MM.1S (cell line): ENCODE data around the gene HDHD5.

Experiments used
- DNase-seq: peaks from one replicate; pipeline ENCODE4 v3.0.0-alpha.2; 2015
- H2AFZ ChIP-seq: fragments of 300-600 bp; sonication (generic); 2 replicates; pipeline ENCODE4 v1.6.0; 2016; ENCODE audit warnings: antibody characterized with exemption, low read length
- H3F3A ChIP-seq: fragments of 300-600 bp; sonication (generic); 2 replicates; pipeline ENCODE4 v1.6.1; 2016; ENCODE audit warnings: mild to moderate bottlenecking, antibody characterized with exemption, low read length, moderate library complexity, mixed read lengths; ENCODE audit not compliant: insufficient read depth
- H3K27ac ChIP-seq: fragments of 300-600 bp; sonication (generic); 2 replicates; pipeline ENCODE4 v1.5.1; 2016; ENCODE audit warnings: mild to moderate bottlenecking, low read length
- H3K27me3 ChIP-seq: fragments of 300-600 bp; sonication (generic); replicated peaks from 2 replicates; pipeline ENCODE4 v1.6.0; 2016; ENCODE audit warnings: low read length; ENCODE audit not compliant: insufficient read depth
- H3K36me3 ChIP-seq: fragments of 300-600 bp; sonication (generic); replicated peaks from 2 replicates; pipeline ENCODE4 v1.6.1; 2016; ENCODE audit warnings: mild to moderate bottlenecking, low read length, mixed read lengths; ENCODE audit not compliant: insufficient read depth
- H3K4me1 ChIP-seq: fragments of 300-600 bp; sonication (generic); 2 replicates; pipeline ENCODE4 v1.6.1; 2016; ENCODE audit warnings: low read length, mixed read lengths
- H3K4me2 ChIP-seq: fragments of 300-600 bp; sonication (generic); 2 replicates; pipeline ENCODE4 v1.6.0; 2016; ENCODE audit warnings: low read depth, low read length
- H3K4me3 ChIP-seq: fragments of 300-600 bp; sonication (generic); 2 replicates; pipeline ENCODE4 v1.5.1; 2016; ENCODE audit warnings: low read length, mixed read lengths
- H3K79me2 ChIP-seq: fragments of 300-600 bp; sonication (generic); 2 replicates; pipeline ENCODE4 v1.6.1; 2016; ENCODE audit warnings: mixed run types, low read length, mixed read lengths
- H3K9ac ChIP-seq: fragments of 300-600 bp; sonication (generic); 2 replicates; pipeline ENCODE4 v1.6.1; 2016; ENCODE audit warnings: low read length, mixed read lengths
- H3K9me2 ChIP-seq: fragments of 300-600 bp; sonication (generic); replicated peaks from 2 replicates; pipeline ENCODE4 v1.6.1; 2016; ENCODE audit warnings: mild to moderate bottlenecking, low read length, mixed read lengths; ENCODE audit not compliant: insufficient read depth
- H3K9me3 ChIP-seq: fragments of 300-600 bp; sonication (generic); replicated peaks from 2 replicates; pipeline ENCODE4 v1.6.1; 2016; ENCODE audit warnings: mild to moderate bottlenecking, low read length, mixed read lengths; ENCODE audit not compliant: insufficient read depth
- H4K20me1 ChIP-seq: fragments of 300-600 bp; sonication (generic); 2 replicates; pipeline ENCODE4 v1.6.1; 2016; ENCODE audit warnings: mild to moderate bottlenecking, low read length, moderate library complexity, mixed read lengths; ENCODE audit not compliant: insufficient read depth
- EZH2 ChIP-seq: fragments of 300-600 bp; sonication (generic); optimal IDR thresholded peaks from 2 replicates; pipeline ENCODE3; 2017; ENCODE audit warnings: low read depth, mild to moderate bottlenecking, antibody characterized with exemption, low read length, mixed read lengths
- EZH2phosphoT487 ChIP-seq: fragments of 300-600 bp; sonication (generic); IDR thresholded peaks from 2 replicates; pipeline ENCODE4 v1.6.1; 2018; ENCODE audit warnings: antibody characterized with exemption, low read length
- TF ChIP-seq, protein P1 (sequence below): fragments of 300-600 bp; sonication (generic); IDR thresholded peaks from 2 replicates; pipeline ENCODE4 v1.5.1; 2016; ENCODE audit warnings: antibody characterized with exemption, low read length, mixed read lengths

The HDHD5 gene

DNA sequence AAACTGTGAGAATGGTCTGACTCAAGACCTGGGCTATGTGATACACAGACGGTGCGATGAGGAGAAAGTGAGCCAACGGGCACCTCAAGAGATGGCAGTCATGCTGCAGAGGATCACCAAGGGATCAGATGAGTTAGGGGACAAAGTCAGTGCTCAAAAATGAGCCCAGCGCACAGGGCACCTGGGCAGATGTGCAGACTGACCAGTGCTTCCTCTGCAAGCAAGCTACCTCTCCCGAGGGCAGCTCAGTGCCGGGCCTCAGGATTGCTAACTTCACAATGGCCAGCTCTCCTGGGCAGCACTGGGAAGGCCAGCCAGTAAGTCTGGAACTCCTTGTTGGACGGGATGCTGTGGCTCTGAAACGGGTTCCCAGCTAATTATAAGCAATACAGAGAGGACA is 15.3 kb downstream of the HDHD5 start:
- TF ChIP-seq, protein P1, sequence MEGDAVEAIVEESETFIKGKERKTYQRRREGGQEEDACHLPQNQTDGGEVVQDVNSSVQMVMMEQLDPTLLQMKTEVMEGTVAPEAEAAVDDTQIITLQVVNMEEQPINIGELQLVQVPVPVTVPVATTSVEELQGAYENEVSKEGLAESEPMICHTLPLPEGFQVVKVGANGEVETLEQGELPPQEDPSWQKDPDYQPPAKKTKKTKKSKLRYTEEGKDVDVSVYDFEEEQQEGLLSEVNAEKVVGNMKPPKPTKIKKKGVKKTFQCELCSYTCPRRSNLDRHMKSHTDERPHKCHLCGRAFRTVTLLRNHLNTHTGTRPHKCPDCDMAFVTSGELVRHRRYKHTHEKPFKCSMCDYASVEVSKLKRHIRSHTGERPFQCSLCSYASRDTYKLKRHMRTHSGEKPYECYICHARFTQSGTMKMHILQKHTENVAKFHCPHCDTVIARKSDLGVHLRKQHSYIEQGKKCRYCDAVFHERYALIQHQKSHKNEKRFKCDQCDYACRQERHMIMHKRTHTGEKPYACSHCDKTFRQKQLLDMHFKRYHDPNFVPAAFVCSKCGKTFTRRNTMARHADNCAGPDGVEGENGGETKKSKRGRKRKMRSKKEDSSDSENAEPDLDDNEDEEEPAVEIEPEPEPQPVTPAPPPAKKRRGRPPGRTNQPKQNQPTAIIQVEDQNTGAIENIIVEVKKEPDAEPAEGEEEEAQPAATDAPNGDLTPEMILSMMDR: no peak
- no peak for TF ChIP-seq EZH2
- TF ChIP-seq EZH2phosphoT487: no peak
- Histone ChIP-seq H3K36me3 (no peaks in the 10 kb centered on the region), H4K20me1 (no peaks in the 10 kb centered on the region)

GRCh38 chr22:17143101-17143500 is 16.0 kb downstream of the HDHD5 start:
- Histone ChIP-seq H4K20me1 (no peaks in the 10 kb centered on the region), H3K27me3 (no peaks in the 10 kb centered on the region), H3K9me3 (no peaks in the 10 kb centered on the region), H3F3A (no peaks in the 10 kb centered on the region), H3K9ac (no peak overlapping the region), H3K27ac (no peak overlapping the region), H3K36me3 (no peaks in the 10 kb centered on the region), H3K9me2 (no peaks in the 10 kb centered on the region), H3K4me2 (no peak overlapping the region), H3K79me2 (no peaks in the 10 kb centered on the region), H3K4me1 (no peaks in the 10 kb centered on the region), H2AFZ (no peak overlapping the region), H3K4me3 (no peak overlapping the region)
- no peak for TF ChIP-seq EZH2phosphoT487
- no peak for TF ChIP-seq EZH2
- TF ChIP-seq, protein P1: no peak
- DNase-seq: no peak

More for the DNA sequence above, 15.3 kb downstream of the HDHD5 start:
- Histone ChIP-seq H3K4me1 (no peaks in the 10 kb centered on the region), H3K27me3 (no peaks in the 10 kb centered on the region), H3F3A (no peaks in the 10 kb centered on the region), H3K79me2 (peaks cover 3% of the 10 kb centered on the region; the same call in 1 of the 2 replicates), H3K27ac (no peak overlapping the region), H3K4me3 (no peak overlapping the region), H3K9me3 (no peaks in the 10 kb centered on the region), H2AFZ (no peak overlapping the region), H3K4me2 (no peak overlapping the region), H3K9ac (no peak overlapping the region), H3K9me2 (no peaks in the 10 kb centered on the region)
- DNase-seq: no peak

DNA sequence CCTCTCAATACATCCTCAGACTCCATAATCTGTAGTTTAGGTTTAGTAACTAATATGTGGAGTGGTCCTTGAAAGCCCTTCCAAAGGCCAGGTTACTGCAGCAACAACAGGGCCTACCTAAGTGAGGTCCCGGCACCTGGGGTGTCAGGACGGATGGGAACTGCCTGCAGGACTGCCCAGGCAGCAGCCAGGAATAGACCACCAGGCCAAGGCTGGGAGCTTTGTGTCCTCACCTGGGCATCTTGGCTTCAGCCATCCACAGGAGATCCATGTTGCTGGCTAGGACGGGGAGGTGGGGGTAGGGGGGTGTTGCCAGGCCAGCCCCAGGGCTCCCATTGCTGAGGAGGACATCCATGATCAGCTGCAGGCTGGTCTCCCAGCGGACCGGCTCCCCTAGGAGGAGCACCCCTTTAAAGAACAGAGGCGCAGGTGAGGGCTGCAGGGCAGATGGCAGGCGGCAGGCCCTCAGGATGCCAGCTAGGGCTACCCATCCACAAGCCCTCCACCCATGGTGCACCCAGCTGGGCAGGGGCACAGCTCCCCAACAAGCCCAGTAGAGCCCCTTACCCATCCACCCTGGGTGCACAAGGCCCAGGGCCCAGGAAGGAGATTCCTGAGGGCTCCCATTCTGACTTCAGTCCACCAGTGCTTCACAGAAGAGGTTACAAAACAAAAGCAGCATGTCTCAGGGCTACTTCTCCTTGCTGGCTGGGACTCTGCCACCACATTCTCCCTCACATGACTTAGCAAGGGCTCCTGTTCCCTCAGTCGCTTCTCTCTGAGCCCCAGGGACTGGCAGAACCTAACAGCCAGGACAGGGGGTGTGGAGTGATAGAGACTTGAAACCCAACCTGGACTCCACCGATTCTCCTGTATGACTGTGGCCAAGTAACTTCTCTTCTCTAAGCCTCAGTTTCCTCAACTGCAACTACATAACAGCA is 18.0 kb downstream of the HDHD5 start:
- Histone ChIP-seq H3K4me2 (no peak overlapping the region), H3K4me1 (no peaks in the 10 kb centered on the region), H3K27me3 (no peaks in the 10 kb centered on the region), H3K4me3 (no peak overlapping the region), H4K20me1 (no peaks in the 10 kb centered on the region), H3K9me2 (no peaks in the 10 kb centered on the region), H2AFZ (no peak overlapping the region), H3K9me3 (no peaks in the 10 kb centered on the region), H3K27ac (no peak overlapping the region), H3K9ac (no peak overlapping the region), H3K36me3 (no peaks in the 10 kb centered on the region), H3K79me2 (no peaks in the 10 kb centered on the region), H3F3A (no peaks in the 10 kb centered on the region)
- no peak for DNase-seq
- no peak for TF ChIP-seq EZH2phosphoT487
- TF ChIP-seq, protein P1: no peak
- no peak for TF ChIP-seq EZH2
